ENCODE results near the gene CDKN2B-AS1. TPM values are rescaled to one million over a fixed set of nuclear protein-coding genes. Genes with fewer than 3 reads are reported as not detected.
"Not testable (repeated sequence)": the region's sequence is repeated elsewhere in the genome, so short reads cannot be mapped to it uniquely, and the experiment has no call there.

The CDKN2B-AS1 gene
- total RNA-seq, 1 experiment from 2014 or later = not detected

DNA sequence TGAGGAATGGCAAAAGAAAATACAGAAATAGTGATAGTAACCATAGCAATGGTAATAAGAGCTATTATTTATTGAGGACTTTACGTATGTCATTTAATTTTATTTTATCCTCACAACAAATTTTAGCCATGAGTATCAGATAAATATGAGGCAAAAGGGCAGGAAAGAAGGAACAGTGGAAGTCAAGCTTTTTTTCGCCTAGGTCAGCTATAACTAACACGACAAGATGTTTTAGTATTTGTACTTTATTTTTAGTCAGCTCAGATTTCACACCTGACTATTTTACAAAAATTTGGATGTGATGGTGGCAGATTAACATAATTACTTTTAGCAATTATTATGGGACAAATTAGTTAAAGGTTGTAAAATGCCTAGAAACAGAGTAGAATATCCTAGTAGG lies 49.3 kb downstream of the CDKN2B-AS1 start:
- no peak for DNase-seq (ENCODE audit: low spot score)

GRCh38 chr9:22044583-22044982 lies 50.0 kb downstream of the CDKN2B-AS1 start:
- no peak for DNase-seq (ENCODE audit: low spot score)

GRCh38 chr9:22045423-22045822 lies 50.8 kb downstream of the CDKN2B-AS1 start:
- no peak for DNase-seq (ENCODE audit: low spot score)

- DNase-seq (ENCODE audit: low spot score) = no peak
These were observed 51.8 kb downstream of the CDKN2B-AS1 start for GRCh38 chr9:22046243-22046885.

GRCh38 chr9:22047596-22047995 lies 53.0 kb downstream of the CDKN2B-AS1 start:
- DNase-seq (ENCODE audit: low spot score) = no peak

- no peak for DNase-seq (ENCODE audit: low spot score)
These were observed 54.8 kb downstream of the CDKN2B-AS1 start for GRCh38 chr9:22049411-22049810.

DNA sequence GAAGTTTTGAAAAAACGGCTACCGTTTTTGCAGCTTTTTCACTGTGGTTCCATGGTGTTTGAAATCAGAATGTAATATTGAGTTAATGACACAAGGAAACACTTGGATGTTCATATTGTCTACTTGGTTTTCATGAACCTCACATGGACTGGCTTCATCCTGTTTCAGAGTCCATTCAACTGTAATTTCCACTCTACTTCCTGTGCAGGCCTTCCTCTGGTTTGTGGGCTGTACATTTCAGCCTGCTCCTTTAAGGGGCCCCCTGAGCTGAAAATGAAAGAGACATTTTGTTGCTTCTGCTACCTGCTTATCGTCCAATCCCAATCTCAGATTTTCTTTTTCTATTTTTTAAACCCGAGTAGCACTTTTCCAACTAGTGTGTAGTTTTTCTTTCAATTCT lies 56.3 kb downstream of the CDKN2B-AS1 start:
- DNase-seq (ENCODE audit: low spot score) = no peak

GRCh38 chr9:22052376-22052945 lies 57.9 kb downstream of the CDKN2B-AS1 start:
- no peak for DNase-seq (ENCODE audit: low spot score)

- DNase-seq (ENCODE audit: low spot score) = no peak
These were observed 58.6 kb downstream of the CDKN2B-AS1 start for GRCh38 chr9:22053178-22053577.

DNA sequence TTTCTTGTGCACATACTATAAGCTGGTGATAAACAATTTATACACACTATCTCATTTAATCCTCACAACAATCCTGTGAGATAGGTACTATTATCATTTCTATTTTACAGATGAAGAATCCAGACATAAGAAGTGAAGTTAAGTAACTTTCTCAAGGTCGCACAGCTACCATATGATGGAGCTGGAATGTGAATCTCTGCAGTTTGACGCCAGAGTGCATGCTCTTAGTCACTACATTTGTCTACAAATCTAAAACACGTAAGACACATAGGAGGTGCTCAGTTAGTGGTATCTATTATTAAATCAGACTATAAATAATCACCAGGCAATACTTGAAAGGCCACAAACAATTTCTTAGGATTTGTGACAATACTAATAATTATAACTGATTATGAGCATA lies 59.5 kb downstream of the CDKN2B-AS1 start:
- DNase-seq (ENCODE audit: low spot score) = no peak

- DNase-seq (ENCODE audit: low spot score) = no peak
These were observed 59.9 kb downstream of the CDKN2B-AS1 start for GRCh38 chr9:22054529-22054928.

DNA sequence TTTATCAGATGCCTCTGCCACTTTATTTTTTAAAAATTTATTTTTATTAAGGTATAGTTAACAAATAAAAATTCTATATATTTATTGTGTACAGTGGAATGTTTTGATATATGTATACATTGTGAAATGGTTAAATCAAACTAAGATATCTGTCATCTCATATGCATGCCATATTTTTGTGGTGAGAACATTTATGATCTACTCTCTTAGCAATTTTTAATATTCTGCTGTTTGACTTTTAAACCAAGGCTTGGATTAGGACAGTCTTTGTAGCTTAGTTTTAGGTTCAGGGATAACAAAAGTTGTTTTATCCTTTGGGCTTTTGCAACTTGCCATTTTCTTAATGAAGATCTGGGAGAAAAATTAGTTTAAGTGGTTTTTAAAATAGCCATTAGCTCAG lies 60.5 kb downstream of the CDKN2B-AS1 start:
- no peak for DNase-seq (ENCODE audit: low spot score)

DNA sequence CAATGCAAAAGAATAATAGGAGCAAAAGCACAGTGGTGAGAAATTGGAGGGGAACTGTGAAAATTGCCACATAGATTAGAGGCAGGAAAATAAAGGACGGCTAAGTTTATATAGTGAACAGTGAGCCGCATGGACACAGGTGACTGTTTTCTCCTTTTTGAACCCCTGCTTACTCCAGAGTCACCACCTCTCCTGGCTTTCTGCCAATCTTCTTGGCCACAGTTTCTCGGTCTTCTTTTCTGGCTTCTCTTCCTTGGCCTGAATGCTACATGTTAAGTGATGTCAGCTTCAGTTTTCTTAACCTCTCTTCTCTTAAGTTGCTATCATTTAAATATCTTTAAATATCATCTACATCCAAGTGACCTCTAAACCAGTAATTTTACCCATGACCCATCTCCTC lies 61.8 kb downstream of the CDKN2B-AS1 start:
- no peak for DNase-seq (ENCODE audit: low spot score)

GRCh38 chr9:22057972-22058371 lies 63.4 kb downstream of the CDKN2B-AS1 start:
- DNase-seq (ENCODE audit: low spot score) = not testable (repeated sequence)

DNA sequence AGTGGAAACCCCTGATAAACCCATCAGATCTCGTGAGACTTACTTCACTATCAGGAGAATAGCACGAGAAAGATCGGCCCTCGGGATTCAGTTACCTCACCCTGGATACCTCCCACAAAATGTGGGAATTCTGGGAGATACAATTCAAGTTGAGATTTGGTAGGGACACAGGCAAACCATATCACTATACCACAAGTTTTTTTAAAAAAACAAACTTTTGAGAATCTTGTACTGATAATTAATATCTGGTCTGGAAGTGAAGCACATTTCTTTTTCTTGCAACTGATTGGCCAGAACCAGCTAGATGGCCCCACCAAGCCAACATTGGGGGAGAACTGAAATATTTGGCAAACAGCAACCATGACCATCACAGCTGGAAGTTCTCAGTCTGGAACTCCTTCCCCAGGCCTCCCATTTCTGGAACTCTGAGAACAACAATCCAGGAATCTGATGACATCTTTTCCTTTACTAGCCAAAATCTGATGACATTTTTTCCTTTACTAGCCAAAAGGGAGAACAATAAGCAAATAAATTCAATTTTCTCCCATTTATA lies 66.3 kb downstream of the CDKN2B-AS1 start:
- no peak for DNase-seq (ENCODE audit: low spot score)

DNA sequence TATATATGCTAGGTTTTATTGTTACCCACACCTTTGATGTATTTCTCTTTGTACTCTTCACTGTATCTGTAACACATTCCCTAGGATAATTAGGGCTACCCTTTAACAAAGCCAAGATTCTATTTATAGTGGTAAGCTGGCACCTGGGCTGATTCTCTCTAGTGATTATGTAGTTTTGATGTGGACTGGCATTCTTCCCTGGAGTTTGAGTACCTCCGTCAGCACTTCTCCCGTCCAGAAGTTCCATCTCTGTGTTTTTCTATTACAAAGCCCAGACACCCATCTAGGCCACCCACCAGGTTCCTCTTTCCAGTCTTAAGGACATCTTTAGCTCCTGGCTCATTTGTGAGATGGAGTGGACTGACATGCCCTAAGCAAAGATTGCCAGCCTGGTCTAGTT lies 70.4 kb downstream of the CDKN2B-AS1 start:
- DNase-seq (ENCODE audit: low spot score) = no peak

DNA sequence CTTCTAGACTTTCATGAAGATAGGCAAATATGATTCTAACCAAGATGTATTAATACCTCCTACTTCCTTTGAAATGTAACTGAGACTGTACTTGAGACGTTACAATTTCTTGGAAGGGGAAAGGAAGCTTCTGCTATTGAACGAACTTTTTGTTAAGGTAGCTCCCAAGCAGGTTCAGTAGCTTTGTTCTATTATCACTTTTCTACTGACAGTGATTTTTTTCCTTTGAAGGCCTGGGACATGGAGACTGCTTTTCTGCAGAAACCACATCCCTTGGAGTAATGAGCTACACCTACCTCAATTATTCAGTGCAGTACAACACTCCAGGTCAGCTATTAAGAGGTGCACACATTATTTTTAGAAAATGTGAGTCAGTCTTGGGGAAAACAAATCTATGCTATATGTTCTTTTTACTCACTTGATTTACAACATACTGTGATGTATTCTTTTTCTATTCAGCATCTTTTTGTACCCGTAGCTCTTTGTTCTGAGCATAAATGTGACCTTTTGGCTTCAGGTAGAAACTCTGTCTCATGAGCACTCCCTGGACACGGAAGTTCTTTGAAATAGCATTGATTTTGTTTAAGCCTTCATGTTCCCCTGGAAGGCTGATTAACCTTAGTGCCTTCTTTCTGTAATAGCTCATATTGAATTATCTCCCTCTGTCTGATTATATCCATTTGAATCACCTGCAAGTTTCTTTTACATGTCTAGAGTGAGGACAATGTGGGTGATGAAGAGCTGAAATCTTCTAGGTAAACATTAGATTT lies 71.0 kb downstream of the CDKN2B-AS1 start:
- no peak for DNase-seq (ENCODE audit: low spot score)

GRCh38 chr9:22067196-22067595 lies 72.6 kb downstream of the CDKN2B-AS1 start:
- no peak for DNase-seq (ENCODE audit: low spot score)

DNA sequence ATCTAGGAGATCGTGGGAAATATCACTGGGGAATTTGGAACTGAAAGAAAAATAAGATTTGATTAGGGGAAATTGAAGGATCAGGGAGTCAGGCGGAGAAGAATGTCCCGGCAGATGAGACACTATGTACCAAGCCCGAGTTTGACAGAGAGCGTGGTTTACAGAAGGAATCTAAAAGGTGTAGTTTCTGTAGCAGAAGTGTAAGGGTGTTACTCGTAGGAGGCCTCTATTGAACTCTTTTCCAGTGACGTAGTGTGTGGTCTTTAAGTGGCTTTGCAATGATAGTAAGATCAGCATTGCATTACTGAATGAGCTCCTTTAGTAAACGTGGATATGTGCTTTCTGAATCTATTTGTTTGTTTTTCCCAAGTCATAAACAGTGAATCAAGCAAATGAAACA lies 73.8 kb downstream of the CDKN2B-AS1 start:
- no peak for DNase-seq (ENCODE audit: low spot score)

DNA sequence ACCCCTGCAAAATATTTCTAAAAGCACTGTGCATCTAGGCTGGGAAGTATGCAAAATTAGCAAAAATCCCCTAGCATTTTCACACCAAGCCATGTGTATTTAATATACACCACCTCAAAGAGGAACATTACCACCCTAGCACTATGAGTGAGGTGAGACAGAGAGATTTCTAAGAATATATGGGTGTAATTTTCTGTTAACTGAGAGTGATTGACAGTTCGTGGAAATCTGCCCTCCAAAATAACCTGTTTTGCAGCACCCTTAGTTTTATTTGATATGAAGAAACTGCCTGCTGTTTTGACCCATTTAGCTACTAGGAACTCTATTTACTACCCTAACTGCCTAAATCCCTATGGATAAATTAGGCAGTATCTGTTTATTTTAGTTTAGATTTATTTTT lies 78.8 kb downstream of the CDKN2B-AS1 start:
- DNase-seq (ENCODE audit: low spot score) = no peak

DNA sequence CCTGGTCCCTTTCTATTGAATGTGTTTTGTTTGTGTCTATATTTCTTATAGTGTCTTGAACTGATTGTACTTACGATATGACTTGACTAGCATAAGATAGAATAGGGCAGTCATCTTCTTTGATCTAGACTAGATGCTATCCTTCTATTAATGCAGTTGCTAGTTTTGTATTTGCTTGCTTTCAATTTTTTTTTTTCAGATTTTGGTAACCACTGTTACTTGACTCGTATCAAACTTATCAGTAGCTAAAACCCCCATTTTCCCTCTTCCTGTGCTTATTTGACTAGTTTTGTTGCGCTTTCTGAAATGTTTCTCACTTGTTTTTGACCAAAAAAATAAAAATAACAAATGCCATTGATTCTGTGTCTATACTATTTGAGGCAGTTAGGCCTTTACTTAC lies 83.5 kb downstream of the CDKN2B-AS1 start:
- no peak for DNase-seq (ENCODE audit: low spot score)

DNA sequence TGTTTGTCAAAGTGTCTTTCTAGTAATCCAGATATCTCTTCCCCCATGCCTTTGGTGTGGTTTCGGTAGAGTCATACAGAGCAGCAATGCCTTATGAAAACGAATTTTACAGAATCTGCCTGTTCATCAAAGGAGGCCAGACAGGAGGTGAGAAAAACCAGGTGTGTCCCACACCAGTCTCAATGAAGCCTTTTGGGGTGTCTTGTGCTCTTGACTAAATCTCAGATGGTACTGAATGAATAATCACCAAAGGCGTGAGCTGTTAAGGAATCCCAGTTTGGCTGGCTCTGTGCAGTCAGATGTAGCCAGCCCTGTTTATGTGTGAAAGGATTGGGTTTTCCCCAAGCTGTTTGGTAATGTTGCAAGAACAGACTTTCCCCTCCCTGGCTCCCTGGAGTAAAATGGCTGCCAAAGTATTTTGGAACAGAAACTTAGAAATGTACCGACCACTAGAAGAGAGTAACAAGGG lies 85.3 kb downstream of the CDKN2B-AS1 start:
- no peak for DNase-seq (ENCODE audit: low spot score)

Measured in A172 (cell line).